Peyer's patch (tissue), 4 donors: ENCODE results near the gene SSUH2. TPM values are rescaled to one million over a fixed set of nuclear protein-coding genes. Genes with fewer than 3 reads are reported as not detected.

Source experiments
- DNase-seq, 3 donors: peaks; one replicate each; pipeline ENCODE4 v3.0.0-alpha.2; 2017 to 2019
- H3K27ac ChIP-seq, 4 donors: fragments of 200-600 bp; sonication (generic); one replicate each; pipeline ENCODE4 v1.5.1; 2016 to 2019
- H3K27me3 ChIP-seq, 2 donors: fragments of 200-600 bp; sonication (generic); one replicate each; pipeline ENCODE4 v1.5.1; 2019
- H3K36me3 ChIP-seq, 3 donors: fragments of 200-600 bp; sonication (generic); one replicate each; pipeline ENCODE4 v1.5.1; 2016 to 2019
- H3K4me1 ChIP-seq, 4 donors: fragments of 200-600 bp; sonication (generic); one replicate each; pipeline ENCODE4 v1.5.1; 2016 to 2019
- H3K4me3 ChIP-seq, 4 donors: fragments of 200-600 bp; sonication (generic); 1 replicate in 3 of 4; 2 replicates in 1 of 4; pipeline ENCODE4 v1.5.1; 2016 to 2019; ENCODE audit warnings: mild to moderate bottlenecking in 1 of 4
- H3K9me3 ChIP-seq, 4 donors: fragments of 200-600 bp; sonication (generic); one replicate each; pipeline ENCODE4 v1.5.1; 2016 to 2019; ENCODE audit warnings: mild to moderate bottlenecking in 1 of 4
- POLR2A ChIP-seq, 2 donors: fragments of 450-650 bp; IDR thresholded peaks; one replicate each; pipeline ENCODE4 v1.5.1; 2017; ENCODE audit warnings: antibody characterized with exemption in 2 of 2, mild to moderate bottlenecking in 2 of 2, moderate library complexity in 2 of 2
- total RNA-seq, 4 donors: library from RNA; depleted of rRNA; stranded (reverse); fragments of >200 nt; gene quantifications; one replicate each; pipeline ENCODE4 v1.1.0, GENCODE V29; 2016
- TF ChIP-seq, protein P1 (sequence below), 6 experiments: fragments of 450-650 bp in 4 of 6; fragments of 200-600 bp in 2 of 6; sonication (generic) in 1 of 6; IDR thresholded peaks; one replicate each; pipeline ENCODE4 v1.5.1; 2017 to 2019; ENCODE audit warnings: antibody characterized with exemption in 6 of 6, mild to moderate bottlenecking in 3 of 6, moderate library complexity in 1 of 6

Gene SSUH2
- total RNA-seq, 4 donors from 2014 or later = 1.7 to 38.4 (median 21.6) TPM

DNA sequence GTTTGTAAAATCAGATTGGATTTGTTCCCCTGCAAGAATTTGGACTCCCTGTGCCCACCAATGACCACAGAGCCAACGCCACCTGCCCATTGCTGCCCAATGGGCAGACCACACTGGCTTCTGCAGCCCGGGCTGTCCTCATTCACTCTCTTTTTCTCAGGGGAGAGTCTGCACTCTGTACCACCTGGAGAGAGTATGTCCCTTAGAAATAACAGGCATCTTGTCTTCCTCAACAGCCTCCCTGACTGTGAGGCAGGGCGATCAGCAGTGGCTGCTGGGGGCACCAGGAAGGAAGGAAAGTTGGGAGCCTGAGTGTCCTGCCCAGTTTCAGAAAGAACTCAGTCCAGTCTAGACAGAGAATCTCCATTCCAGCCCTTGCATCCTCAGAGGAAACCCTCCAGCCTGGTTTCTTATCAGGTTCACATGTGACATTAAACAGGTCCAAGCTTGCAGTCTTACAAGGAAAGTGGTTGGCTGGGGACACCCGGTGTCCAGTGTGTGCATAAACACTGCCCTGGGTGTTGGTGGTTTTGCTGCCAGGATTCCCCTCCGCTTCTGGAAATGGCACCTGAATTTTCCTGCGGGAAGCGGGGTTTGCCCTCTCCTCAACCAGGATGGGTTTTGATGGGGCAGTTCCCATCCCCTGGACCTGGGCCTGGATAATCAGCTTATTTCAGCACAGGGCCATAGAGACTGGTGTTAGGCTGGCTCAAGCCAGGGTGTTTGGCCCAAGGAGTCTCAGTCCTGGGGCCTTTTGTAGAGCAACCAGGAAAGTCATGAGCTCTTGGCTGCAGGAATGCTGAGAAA lies 37.2 kb downstream of the SSUH2 start:
- TF ChIP-seq, protein P1, sequence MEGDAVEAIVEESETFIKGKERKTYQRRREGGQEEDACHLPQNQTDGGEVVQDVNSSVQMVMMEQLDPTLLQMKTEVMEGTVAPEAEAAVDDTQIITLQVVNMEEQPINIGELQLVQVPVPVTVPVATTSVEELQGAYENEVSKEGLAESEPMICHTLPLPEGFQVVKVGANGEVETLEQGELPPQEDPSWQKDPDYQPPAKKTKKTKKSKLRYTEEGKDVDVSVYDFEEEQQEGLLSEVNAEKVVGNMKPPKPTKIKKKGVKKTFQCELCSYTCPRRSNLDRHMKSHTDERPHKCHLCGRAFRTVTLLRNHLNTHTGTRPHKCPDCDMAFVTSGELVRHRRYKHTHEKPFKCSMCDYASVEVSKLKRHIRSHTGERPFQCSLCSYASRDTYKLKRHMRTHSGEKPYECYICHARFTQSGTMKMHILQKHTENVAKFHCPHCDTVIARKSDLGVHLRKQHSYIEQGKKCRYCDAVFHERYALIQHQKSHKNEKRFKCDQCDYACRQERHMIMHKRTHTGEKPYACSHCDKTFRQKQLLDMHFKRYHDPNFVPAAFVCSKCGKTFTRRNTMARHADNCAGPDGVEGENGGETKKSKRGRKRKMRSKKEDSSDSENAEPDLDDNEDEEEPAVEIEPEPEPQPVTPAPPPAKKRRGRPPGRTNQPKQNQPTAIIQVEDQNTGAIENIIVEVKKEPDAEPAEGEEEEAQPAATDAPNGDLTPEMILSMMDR (IDR thresholded peaks at IDR 0.05) = peak in 3 of 6 experiments; percentile 34 to 48 (median 48)
- no peak for TF ChIP-seq POLR2A (IDR thresholded peaks at IDR 0.05)
- no peaks in the 10 kb centered on the region for H3K36me3 ChIP-seq
- H3K27ac ChIP-seq = no peak overlapping the region
- H3K4me1 ChIP-seq = no peaks in the 10 kb centered on the region
- DNase-seq = peak in 1 of 3 donors; percentile 51
- no peak overlapping the region for H3K4me3 ChIP-seq
- no peaks in the 10 kb centered on the region for H3K9me3 ChIP-seq
- no peaks in the 10 kb centered on the region for H3K27me3 ChIP-seq

DNA sequence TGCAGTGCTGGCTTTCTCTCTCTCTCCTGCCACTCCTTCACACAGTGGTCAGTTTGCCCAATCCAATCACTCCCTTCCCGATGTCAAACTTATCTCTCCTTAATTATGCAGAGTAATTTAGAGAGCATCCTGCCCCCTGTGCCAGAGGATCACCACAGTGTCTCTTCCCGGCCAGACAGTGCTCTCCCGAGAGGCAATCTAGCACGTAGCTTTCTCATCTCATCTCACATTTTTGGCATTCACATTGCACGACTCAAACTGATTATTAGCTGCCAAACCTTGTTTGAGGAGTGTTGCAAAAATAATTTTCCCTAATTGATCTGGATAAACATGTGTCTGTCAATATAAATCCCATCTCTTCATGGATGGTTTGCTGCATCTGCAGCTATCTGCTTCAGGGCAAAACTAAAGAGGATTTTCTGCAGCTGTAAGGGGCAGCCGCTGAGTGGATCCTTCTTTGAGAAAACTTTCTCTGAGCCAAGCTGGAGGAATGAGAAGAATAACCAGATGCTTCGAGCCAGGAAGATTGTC lies 37.8 kb downstream of the SSUH2 start:
- no peaks in the 10 kb centered on the region for H3K9me3 ChIP-seq
- no peak overlapping the region for H3K27ac ChIP-seq
- no peaks in the 10 kb centered on the region for H3K4me1 ChIP-seq
- H3K4me3 ChIP-seq = no peak overlapping the region
- TF ChIP-seq POLR2A (IDR thresholded peaks at IDR 0.05) = no peak
- TF ChIP-seq, protein P1 (IDR thresholded peaks at IDR 0.05) = no peak
- no peaks in the 10 kb centered on the region for H3K27me3 ChIP-seq
- H3K36me3 ChIP-seq = no peaks in the 10 kb centered on the region
- no peak for DNase-seq

DNA sequence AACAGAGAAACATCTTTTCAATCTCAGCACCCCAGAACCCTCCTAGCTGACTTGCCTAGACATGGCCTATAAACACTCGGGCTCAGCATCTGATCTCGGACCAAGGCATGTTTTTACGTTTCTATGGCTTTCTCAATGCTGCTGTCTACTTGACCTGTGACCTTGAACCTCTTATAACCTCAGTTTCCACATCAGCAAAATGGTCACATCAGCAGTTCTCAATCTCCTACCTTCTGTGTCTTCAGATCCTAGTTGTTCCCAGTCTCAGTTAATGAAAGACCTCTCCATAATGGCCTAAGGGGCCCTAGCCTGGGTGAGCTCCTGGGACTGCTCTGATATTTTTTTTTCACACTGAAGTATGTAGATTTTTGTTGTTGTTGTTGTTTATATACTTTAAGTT lies 39.6 kb downstream of the SSUH2 start:
- no peak for DNase-seq
- Histone ChIP-seq H3K4me1 (no peaks in the 10 kb centered on the region), H3K4me3 (no peak overlapping the region), H3K27me3 (no peaks in the 10 kb centered on the region), H3K9me3 (no peaks in the 10 kb centered on the region), H3K36me3 (no peaks in the 10 kb centered on the region), H3K27ac (no peak overlapping the region)
- TF ChIP-seq POLR2A (IDR thresholded peaks at IDR 0.05) = no peak

DNA sequence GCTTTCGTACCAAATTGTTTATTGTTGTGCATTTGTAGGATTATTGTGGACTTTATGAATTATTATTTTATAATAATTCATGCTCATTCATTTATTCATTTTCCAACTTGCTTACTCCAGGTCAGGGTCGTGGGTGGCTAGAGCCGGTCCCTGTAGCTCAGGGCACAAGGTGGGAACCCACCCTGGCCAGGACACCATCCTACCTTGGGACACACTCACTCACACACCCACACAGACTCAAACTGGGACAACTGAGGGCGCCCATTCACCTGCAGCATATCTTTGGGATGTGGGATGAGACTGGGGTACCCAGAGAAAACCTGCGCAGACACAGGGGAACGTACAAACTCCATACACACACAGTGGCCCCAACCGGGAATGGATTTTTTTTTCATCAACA lies 40.6 kb downstream of the SSUH2 start:
- TF ChIP-seq, protein P1 (IDR thresholded peaks at IDR 0.05) = no peak
- TF ChIP-seq POLR2A (IDR thresholded peaks at IDR 0.05) = no peak
- Histone ChIP-seq H3K9me3 (no peaks in the 10 kb centered on the region), H3K36me3 (no peaks in the 10 kb centered on the region), H3K27me3 (no peaks in the 10 kb centered on the region), H3K4me1 (no peaks in the 10 kb centered on the region), H3K27ac (no peak overlapping the region), H3K4me3 (no peak overlapping the region)
- no peak for DNase-seq

DNA sequence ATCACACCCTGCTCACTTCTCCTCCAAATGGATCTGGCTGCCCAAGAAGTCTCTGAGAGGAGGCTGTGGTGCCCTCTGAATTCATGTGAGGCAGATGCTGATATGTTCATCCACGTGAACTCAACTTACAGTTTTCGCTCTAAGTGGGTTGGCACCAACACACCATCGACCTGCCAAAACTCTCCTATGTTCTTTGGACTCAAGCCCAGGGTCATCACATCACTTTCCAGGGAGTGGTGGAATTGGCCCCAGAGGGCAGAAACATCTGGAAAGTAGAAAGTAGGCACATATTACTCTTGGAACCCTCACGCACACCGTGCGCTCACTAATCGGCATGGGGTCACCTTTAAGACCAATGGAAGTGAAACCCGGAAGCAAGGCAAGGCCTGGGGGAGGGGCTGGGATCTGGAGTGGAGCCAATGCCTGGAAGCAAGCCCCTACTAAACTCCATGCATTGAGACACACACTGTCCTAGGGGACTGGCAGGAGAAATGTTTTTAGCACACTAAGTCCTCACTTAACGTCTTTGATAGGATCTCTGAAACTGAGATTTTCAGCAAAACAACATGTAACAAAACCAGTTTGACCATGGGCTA lies 41.4 kb downstream of the SSUH2 start:
- Histone ChIP-seq H3K27ac (no peak overlapping the region), H3K36me3 (no peaks in the 10 kb centered on the region), H3K9me3 (no peaks in the 10 kb centered on the region), H3K27me3 (no peaks in the 10 kb centered on the region), H3K4me3 (no peak overlapping the region), H3K4me1 (no peaks in the 10 kb centered on the region)
- DNase-seq = no peak
- TF ChIP-seq, protein P1 (IDR thresholded peaks at IDR 0.05) = no peak
- TF ChIP-seq POLR2A (IDR thresholded peaks at IDR 0.05) = no peak

DNA sequence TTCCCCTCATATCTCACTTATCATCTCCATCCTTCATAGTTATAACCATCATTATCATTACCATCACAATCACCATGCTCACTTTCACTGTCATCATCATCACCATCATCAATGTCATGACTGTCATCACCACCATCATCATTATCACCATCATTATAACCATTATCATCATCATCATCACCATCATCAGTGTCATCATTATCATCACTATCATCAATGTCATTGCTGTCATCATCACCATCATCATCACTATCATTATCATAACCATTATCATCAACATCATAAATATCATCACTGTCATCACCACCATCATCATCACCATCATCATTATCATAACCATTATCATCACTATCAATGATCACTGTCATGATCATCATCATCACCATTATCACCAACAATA lies 44.1 kb downstream of the SSUH2 start:
- H3K36me3 ChIP-seq = no peaks in the 10 kb centered on the region
- H3K4me3 ChIP-seq = no peak overlapping the region
- H3K27ac ChIP-seq = no peak overlapping the region
- TF ChIP-seq, protein P1 (IDR thresholded peaks at IDR 0.05) = no peak
- no peak for TF ChIP-seq POLR2A (IDR thresholded peaks at IDR 0.05)
- H3K27me3 ChIP-seq = no peaks in the 10 kb centered on the region
- H3K9me3 ChIP-seq = no peaks in the 10 kb centered on the region
- DNase-seq = no peak
- H3K4me1 ChIP-seq = no peaks in the 10 kb centered on the region
